GM15510 (cell line): ENCODE measurements around the gene KCNC1.

Experiments
- POLR2A ChIP-seq: IDR thresholded peaks from 3 replicates; pipeline ENCODE4 v1.6.1; 2011; ENCODE audit warnings: borderline replicate concordance; ENCODE audit not compliant: insufficient read length; ENCODE audit errors: extremely low read depth

The KCNC1 gene

GRCh38 chr11:17725174-17725573, 9.4 kb upstream of the KCNC1 start:
- TF ChIP-seq POLR2A: no peak

GRCh38 chr11:17730137-17730536, 4.4 kb upstream of the KCNC1 start:
- TF ChIP-seq POLR2A: no peak

- no peak for TF ChIP-seq POLR2A
Observed at GRCh38 chr11:17730608-17731462, 3.7 kb upstream of the KCNC1 start.

- TF ChIP-seq POLR2A: no peak
Observed at GRCh38 chr11:17733261-17733660, 1.3 kb upstream of the KCNC1 start.

GRCh38 chr11:17734986-17735817, 621 bp downstream of the KCNC1 start:
- no peak for TF ChIP-seq POLR2A

- TF ChIP-seq POLR2A: no peak
Observed at GRCh38 chr11:17735818-17736578, 1.4 kb downstream of the KCNC1 start.

- no peak for TF ChIP-seq POLR2A
Observed at GRCh38 chr11:17736579-17736893, 2.0 kb downstream of the KCNC1 start.

- TF ChIP-seq POLR2A: no peak
Observed at GRCh38 chr11:17736930-17737817, 2.6 kb downstream of the KCNC1 start.

- TF ChIP-seq POLR2A: no peak
Observed at GRCh38 chr11:17738151-17738973, 3.8 kb downstream of the KCNC1 start.

- TF ChIP-seq POLR2A: no peak
Observed at GRCh38 chr11:17739945-17740338, 5.4 kb downstream of the KCNC1 start.

- no peak for TF ChIP-seq POLR2A
Observed at GRCh38 chr11:17740649-17741235, 6.2 kb downstream of the KCNC1 start.

- no peak for TF ChIP-seq POLR2A
Observed at GRCh38 chr11:17741487-17741886, 6.9 kb downstream of the KCNC1 start.

GRCh38 chr11:17742019-17742418, 7.4 kb downstream of the KCNC1 start:
- TF ChIP-seq POLR2A: no peak
